BE2C (cell line): ENCODE results near the gene FALEC.
A peak's percentile ranks its signal among the peaks of the same experiment; 100 is the strongest.
"Not testable (repeated sequence)": the region's sequence is repeated elsewhere in the genome, so short reads cannot be mapped to it uniquely, and the experiment has no call there.

Experiments
- DNase-seq: peaks from one replicate; pipeline ENCODE4 v3.0.0-alpha.2; 2020
- H3K27me3 ChIP-seq: fragments of 250-450 bp; sonication (Bioruptor Pico); 2 replicates; pipeline ENCODE4 v1.5.1; 2020; ENCODE audit warnings: mild to moderate bottlenecking
- H3K36me3 ChIP-seq: fragments of 250-450 bp; sonication (Bioruptor Pico); 2 replicates; pipeline ENCODE4 v1.5.1; 2020; ENCODE audit warnings: mild to moderate bottlenecking
- H3K4me1 ChIP-seq: fragments of 250-450 bp; sonication (Bioruptor Pico); 2 replicates; pipeline ENCODE4 v1.5.1; 2020
- H3K4me3 ChIP-seq: 2 replicates; pipeline ENCODE4 v1.5.1; 2011; ENCODE audit warnings: low read depth, low read length
- H3K9me3 ChIP-seq: fragments of 250-450 bp; sonication (Bioruptor Pico); 2 replicates; pipeline ENCODE4 v1.5.1; 2020
- TF ChIP-seq, protein P1 (sequence below): IDR thresholded peaks from 2 replicates; pipeline ENCODE4 v1.5.1; 2012; ENCODE audit warnings: mild to moderate bottlenecking, low read depth, low read length

The FALEC gene

DNA sequence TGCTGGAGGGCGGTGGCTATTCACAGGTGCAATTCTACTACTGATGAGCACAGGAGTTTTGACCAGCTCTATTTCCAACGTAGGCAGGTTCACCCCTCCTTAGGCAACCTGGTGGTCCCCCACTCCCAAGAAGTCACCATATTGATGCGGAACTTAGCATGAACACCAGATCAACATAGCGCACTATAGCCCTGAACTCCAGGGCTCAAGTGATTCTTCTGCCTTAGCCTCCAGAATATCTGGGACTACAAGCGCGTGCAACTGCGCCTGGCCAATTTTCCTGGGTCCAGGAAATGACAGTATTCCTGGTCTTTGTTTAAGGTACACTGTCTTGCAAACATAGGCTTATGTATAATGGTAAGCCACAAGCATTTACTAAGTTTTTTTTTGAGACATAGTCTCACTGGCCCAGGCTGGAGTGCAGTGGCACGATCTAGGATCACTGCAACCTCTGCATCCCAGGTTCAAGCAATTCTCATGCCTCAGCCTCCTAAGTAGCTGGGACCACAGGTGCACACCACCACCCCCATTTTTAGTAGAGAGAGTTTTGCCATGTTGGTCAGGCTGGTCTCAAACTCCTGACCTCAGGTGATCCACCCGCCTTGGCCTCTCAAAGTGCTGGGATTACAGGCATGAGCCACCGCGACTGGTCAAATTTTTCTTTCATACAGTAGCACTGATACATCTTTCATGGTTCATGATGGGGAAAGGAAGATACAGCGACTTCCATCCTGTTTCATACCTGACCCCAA is 51.2 kb downstream of the FALEC start:
- Histone ChIP-seq H3K9me3 (no peaks in the 10 kb centered on the region), H3K4me3 (no peak overlapping the region), H3K27me3 (no peaks in the 10 kb centered on the region), H3K36me3 (peaks cover 4% of the 10 kb centered on the region), H3K4me1 (peaks cover 37% of the 10 kb centered on the region)
- TF ChIP-seq, protein P1, sequence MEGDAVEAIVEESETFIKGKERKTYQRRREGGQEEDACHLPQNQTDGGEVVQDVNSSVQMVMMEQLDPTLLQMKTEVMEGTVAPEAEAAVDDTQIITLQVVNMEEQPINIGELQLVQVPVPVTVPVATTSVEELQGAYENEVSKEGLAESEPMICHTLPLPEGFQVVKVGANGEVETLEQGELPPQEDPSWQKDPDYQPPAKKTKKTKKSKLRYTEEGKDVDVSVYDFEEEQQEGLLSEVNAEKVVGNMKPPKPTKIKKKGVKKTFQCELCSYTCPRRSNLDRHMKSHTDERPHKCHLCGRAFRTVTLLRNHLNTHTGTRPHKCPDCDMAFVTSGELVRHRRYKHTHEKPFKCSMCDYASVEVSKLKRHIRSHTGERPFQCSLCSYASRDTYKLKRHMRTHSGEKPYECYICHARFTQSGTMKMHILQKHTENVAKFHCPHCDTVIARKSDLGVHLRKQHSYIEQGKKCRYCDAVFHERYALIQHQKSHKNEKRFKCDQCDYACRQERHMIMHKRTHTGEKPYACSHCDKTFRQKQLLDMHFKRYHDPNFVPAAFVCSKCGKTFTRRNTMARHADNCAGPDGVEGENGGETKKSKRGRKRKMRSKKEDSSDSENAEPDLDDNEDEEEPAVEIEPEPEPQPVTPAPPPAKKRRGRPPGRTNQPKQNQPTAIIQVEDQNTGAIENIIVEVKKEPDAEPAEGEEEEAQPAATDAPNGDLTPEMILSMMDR = no peak
- no peak for DNase-seq

DNA sequence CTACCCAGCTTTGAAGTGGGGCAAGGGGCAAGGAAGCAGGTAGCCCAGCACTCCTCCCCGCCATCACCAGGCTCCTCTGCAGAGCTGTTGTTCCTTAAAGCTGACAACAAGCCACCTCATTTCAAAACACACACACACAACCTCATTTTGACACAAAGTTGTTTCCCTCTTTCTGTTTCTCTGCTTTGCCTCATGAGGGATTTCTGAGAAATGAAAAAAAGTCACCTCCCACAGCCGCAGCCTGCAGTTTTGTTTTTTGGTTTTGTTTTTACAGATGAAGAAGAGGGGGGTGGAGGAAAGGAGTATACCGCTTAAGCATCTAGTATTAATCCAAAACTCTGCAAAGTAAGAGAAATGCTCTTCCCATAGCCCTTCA is 51.8 kb downstream of the FALEC start:
- 0 out of 2 replicates have a peak overlapping the region, but pooled peaks have one; percentile 28 for H3K4me3 ChIP-seq
- no peak for DNase-seq
- H3K9me3 ChIP-seq = no peaks in the 10 kb centered on the region
- peaks cover 7% of the 10 kb centered on the region for H3K36me3 ChIP-seq
- H3K27me3 ChIP-seq = no peaks in the 10 kb centered on the region
- H3K4me1 ChIP-seq = peaks cover 36% of the 10 kb centered on the region
- TF ChIP-seq, protein P1 = no peak

DNA sequence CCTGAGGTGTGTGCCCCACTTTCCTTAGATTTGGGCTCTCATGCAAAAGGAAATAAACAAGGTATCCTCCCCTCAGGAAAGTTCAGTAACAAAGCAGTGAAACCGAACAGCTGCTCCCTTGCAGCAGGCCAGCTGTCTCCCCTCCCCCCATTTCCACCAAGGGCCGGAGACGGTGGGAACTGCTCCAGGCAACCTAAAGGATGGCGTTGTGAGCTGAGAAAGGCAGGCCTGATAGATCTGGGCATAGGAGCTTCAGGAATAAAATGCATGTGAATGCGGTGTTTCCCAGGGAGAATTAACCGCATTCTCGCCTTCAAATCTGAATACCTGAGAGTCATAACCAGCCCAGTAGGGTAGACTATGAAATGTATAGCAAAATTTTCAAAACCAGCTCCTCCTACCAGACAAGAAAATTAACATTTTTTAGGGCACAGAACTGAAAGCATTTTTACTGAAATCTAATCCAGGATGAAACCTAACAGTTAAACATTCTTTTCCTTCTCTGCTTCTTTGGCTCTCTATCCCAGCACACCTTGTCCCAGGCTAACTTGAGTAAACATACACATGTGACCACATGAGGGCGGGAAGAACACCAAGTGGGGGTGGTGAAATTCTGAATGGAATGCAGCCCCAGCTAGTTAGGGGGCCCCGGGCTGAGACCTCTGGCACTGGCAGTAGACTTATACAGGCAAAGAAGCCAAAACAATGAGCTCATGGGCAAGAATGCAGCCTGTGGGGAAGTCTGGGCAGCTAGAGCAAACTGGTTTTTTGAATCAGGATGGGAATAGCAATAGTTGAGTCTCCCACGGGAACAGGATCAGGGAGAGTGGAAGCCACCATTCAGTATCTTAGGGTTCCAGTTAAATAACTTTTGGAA is 52.4 kb downstream of the FALEC start:
- H3K36me3 ChIP-seq = peaks cover 13% of the 10 kb centered on the region
- H3K4me1 ChIP-seq = peaks cover 30% of the 10 kb centered on the region
- H3K27me3 ChIP-seq = no peaks in the 10 kb centered on the region
- TF ChIP-seq, protein P1 = no peak; the same call in 1 of the 2 replicates
- peak overlapping the region; percentile 28 for H3K4me3 ChIP-seq
- DNase-seq = peak; percentile 85
- H3K9me3 ChIP-seq = no peaks in the 10 kb centered on the region

DNA sequence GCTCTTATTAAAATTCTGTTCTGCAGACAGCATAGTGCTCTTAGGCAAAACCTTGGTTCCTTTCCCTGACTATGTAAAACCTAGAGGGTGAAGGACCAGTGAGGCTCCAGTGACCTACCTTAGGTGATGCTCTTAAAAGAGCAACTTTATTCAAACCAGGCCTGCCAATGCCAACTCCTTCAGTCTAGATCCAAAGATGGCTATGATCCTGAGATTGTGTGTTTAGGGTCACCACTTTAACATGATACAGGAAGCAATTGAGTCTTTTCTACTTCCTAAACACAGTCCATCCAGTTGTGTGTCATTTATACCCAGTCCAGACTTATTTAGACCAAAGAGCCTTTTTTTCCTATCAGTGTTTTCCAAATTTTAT is 53.0 kb downstream of the FALEC start:
- no peak for DNase-seq
- TF ChIP-seq, protein P1 = no peak
- peaks cover 20% of the 10 kb centered on the region for H3K36me3 ChIP-seq
- H3K4me3 ChIP-seq = no peak overlapping the region
- peaks cover 24% of the 10 kb centered on the region for H3K4me1 ChIP-seq
- H3K9me3 ChIP-seq = no peaks in the 10 kb centered on the region
- no peaks in the 10 kb centered on the region for H3K27me3 ChIP-seq

DNA sequence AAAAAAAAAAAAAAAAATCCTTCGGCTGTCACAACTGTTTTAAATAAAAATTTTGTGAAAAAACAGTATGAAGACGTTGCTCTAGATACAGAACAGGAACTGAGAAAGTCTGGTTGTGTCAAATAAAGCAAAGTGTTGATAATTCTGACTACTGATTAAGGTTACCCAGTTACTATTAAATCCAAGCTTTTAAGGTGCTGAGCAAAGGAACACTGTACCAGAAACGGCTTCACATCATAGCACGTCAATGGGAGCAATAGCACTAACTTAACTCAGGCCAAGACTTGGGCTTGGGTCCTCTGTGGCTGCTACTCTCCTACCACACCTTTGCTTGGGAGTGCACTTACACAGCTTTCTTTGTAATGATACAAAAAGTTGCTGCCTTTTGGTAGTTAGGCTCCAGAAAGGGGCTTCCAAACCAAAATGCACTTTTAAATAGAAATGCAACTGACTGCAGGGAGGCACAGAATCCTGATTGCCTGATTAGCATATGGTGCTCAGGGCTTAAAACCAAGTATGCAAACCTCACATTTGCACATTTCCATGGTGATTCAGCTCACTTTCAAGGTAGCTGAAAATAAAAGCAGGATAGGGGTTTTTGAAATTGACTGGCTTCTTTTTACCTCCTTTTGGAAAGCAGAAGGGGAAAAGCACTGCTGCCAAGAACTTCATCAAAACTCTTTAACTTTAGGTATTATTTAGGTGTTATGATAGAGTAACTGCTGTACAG is 57.5 kb downstream of the FALEC start:
- DNase-seq = no peak
- Histone ChIP-seq H3K4me3 (no peak overlapping the region), H3K36me3 (peaks cover 65% of the 10 kb centered on the region), H3K9me3 (no peaks in the 10 kb centered on the region), H3K27me3 (no peaks in the 10 kb centered on the region), H3K4me1 (peaks cover 8% of the 10 kb centered on the region)
- TF ChIP-seq, protein P1 = no peak

DNA sequence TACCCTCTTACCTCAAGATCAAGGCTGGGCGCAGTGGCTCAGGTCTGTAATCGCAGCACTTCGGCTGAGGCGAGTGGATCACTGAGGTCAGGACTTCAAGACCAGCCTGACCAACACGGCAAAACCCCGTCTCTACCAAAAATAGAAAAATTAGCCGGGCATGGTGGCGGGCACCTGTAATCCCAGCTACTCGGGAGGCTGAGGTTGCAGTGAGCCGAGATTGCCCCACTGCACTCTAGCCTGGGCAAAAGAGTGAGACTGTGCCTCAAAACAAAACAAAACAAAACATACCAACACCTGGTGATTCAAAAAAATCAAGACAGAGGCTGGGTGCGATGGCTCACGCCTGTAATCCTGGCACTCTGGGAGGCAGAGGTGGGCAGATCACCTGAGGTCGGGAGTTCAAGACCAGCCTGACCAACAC is 58.1 kb downstream of the FALEC start:
- H3K9me3 ChIP-seq, H3K4me1 ChIP-seq, DNase-seq, H3K27me3 ChIP-seq, H3K4me3 ChIP-seq: not testable (repeated sequence)
- H3K36me3 ChIP-seq = peaks cover 70% of the 10 kb centered on the region
